GM12875 (cell line): ENCODE results near the gene TNS1.
"Not testable (repeated sequence)": the region's sequence is repeated elsewhere in the genome, so short reads cannot be mapped to it uniquely, and the experiment has no call there.

ENCODE experiments used
- H3K4me3 ChIP-seq: one replicate; pipeline ENCODE4 v1.5.1; 2011; ENCODE audit warnings: low read depth, low read length, control low read depth
- CTCF ChIP-seq: IDR thresholded peaks from 2 replicates; pipeline ENCODE4 v1.5.1; 2011; ENCODE audit warnings: low read depth, mild to moderate bottlenecking, control low read depth, inconsistent platforms, low read length, moderate library complexity, borderline replicate concordance; ENCODE audit not compliant: insufficient read depth

TNS1 gene

GRCh38 chr2:218020966-218021535, 18.3 kb upstream of the TNS1 start:
- no peak for TF ChIP-seq CTCF
- no peak overlapping the region for H3K4me3 ChIP-seq

GRCh38 chr2:218020281-218020680, 17.5 kb upstream of the TNS1 start:
- H3K4me3 ChIP-seq: no peak overlapping the region
- TF ChIP-seq CTCF: no peak

- H3K4me3 ChIP-seq: no peak overlapping the region
- TF ChIP-seq CTCF: no peak
These were observed 16.7 kb upstream of the TNS1 start for GRCh38 chr2:218019411-218020060.

- H3K4me3 ChIP-seq: not testable (repeated sequence)
These were observed 16.0 kb upstream of the TNS1 start for GRCh38 chr2:218018842-218019125.

GRCh38 chr2:218017211-218018053, 14.6 kb upstream of the TNS1 start:
- no peak overlapping the region for H3K4me3 ChIP-seq
- no peak for TF ChIP-seq CTCF

- no peak for TF ChIP-seq CTCF
- H3K4me3 ChIP-seq: no peak overlapping the region
These were observed 14.0 kb upstream of the TNS1 start for GRCh38 chr2:218016810-218017209.

- no peak for TF ChIP-seq CTCF
- H3K4me3 ChIP-seq: no peak overlapping the region
These were observed 13.1 kb upstream of the TNS1 start for GRCh38 chr2:218015586-218016521.
